Measurements from ENCODE around the gene NHSL2. TPM values are rescaled to one million over a fixed set of nuclear protein-coding genes. Genes with fewer than 3 reads are reported as not detected.

NHSL2 gene
- total RNA-seq, 1 experiment from 2014 or later, result not detected

GRCh38 chrX:72117636-72118210, 207.1 kb downstream of the NHSL2 start:
- Histone ChIP-seq H3K9me2 (ENCODE audit: insufficient read depth) (no peaks in the 10 kb centered on the region), H4K20me1 (ENCODE audit: insufficient read depth) (no peaks in the 10 kb centered on the region), H3K4me2 (no peak overlapping the region), H3K27ac (no peak overlapping the region), H3K27me3 (ENCODE audit: insufficient read depth, low read depth) (peaks cover 18% of the 10 kb centered on the region), H3K4me1 (replicated peaks; ENCODE audit: insufficient read depth) (no peaks in the 10 kb centered on the region), H3K9me3 (ENCODE audit: insufficient read depth, low read depth) (no peaks in the 10 kb centered on the region), H3F3A (ENCODE audit: insufficient read depth, low read depth) (no peaks in the 10 kb centered on the region), H2AFZ (no peak overlapping the region), H3K79me2 (ENCODE audit: low read depth) (no peaks in the 10 kb centered on the region), H3K36me3 (ENCODE audit: low read depth) (no peaks in the 10 kb centered on the region), H3K4me3 (no peak overlapping the region)
- no TSS peak for BruUV-seq (replicated peaks)
- POLR2A ChIA-PET (ENCODE audit: unreplicated experiment), result no interaction called here
- intact Hi-C loops (cut with micrococcal nuclease; ENCODE audit: unreplicated experiment), result no loop called here
- CTCF ChIA-PET, result no interaction called here
- DNase-seq, result no peak
- no peak for TF ChIP-seq EZH2 (IDR thresholded peaks at IDR 0.05; ENCODE audit: low read depth)
- TF ChIP-seq, protein P1, sequence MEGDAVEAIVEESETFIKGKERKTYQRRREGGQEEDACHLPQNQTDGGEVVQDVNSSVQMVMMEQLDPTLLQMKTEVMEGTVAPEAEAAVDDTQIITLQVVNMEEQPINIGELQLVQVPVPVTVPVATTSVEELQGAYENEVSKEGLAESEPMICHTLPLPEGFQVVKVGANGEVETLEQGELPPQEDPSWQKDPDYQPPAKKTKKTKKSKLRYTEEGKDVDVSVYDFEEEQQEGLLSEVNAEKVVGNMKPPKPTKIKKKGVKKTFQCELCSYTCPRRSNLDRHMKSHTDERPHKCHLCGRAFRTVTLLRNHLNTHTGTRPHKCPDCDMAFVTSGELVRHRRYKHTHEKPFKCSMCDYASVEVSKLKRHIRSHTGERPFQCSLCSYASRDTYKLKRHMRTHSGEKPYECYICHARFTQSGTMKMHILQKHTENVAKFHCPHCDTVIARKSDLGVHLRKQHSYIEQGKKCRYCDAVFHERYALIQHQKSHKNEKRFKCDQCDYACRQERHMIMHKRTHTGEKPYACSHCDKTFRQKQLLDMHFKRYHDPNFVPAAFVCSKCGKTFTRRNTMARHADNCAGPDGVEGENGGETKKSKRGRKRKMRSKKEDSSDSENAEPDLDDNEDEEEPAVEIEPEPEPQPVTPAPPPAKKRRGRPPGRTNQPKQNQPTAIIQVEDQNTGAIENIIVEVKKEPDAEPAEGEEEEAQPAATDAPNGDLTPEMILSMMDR (conservative IDR thresholded peaks at IDR 0.05), result no peak

GRCh38 chrX:72120837-72121236, 210.2 kb downstream of the NHSL2 start:
- peaks cover 7% of the 10 kb centered on the region; the same call in 1 of the 2 replicates for H3K27me3 ChIP-seq (ENCODE audit: insufficient read depth, low read depth)
- intact Hi-C loops (cut with micrococcal nuclease; ENCODE audit: unreplicated experiment), result no loop called here
- DNase-seq, result no peak
- no peaks in the 10 kb centered on the region for H3K4me1 ChIP-seq (replicated peaks; ENCODE audit: insufficient read depth)
- CTCF ChIA-PET, result no interaction called here
- H3K9me3 ChIP-seq (ENCODE audit: insufficient read depth, low read depth), result no peaks in the 10 kb centered on the region
- no peak overlapping the region for H3K4me3 ChIP-seq
- H3K79me2 ChIP-seq (ENCODE audit: low read depth), result no peaks in the 10 kb centered on the region
- no peaks in the 10 kb centered on the region for H3K36me3 ChIP-seq (ENCODE audit: low read depth)
- H4K20me1 ChIP-seq (ENCODE audit: insufficient read depth), result no peaks in the 10 kb centered on the region
- H3K4me2 ChIP-seq, result no peak overlapping the region
- no peak overlapping the region for H3K27ac ChIP-seq
- no peaks in the 10 kb centered on the region for H3K9me2 ChIP-seq (ENCODE audit: insufficient read depth)
- POLR2A ChIA-PET (ENCODE audit: unreplicated experiment), result no interaction called here
- no TSS peak for BruUV-seq (replicated peaks)
- H2AFZ ChIP-seq, result no peak overlapping the region
- TF ChIP-seq, protein P1 (conservative IDR thresholded peaks at IDR 0.05), result no peak
- TF ChIP-seq EZH2 (IDR thresholded peaks at IDR 0.05; ENCODE audit: low read depth), result no peak
- H3F3A ChIP-seq (ENCODE audit: insufficient read depth, low read depth), result no peaks in the 10 kb centered on the region

DNA sequence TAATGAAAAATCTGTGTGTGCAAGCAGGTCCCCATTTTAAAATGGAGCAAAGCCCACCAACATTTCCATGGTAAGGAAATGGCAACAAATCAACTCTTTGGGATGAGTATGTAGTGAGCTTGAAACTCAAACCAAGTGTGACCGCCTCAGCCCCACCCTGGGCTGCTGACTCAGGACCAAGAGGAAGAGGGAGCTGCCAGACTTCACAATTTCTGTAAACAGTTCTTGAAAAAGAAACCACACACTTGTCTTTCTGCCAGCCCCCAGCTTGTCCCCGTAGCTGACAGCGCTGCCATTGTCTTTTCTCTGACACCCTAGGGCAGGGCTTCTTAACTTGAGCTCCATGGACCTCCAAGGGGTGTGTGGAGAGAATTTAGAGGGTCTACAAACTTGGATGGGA, 210.7 kb downstream of the NHSL2 start:
- DNase-seq, result no peak
- no peaks in the 10 kb centered on the region for H3K9me2 ChIP-seq (ENCODE audit: insufficient read depth)
- TF ChIP-seq EZH2 (IDR thresholded peaks at IDR 0.05; ENCODE audit: low read depth), result no peak
- TF ChIP-seq, protein P1 (conservative IDR thresholded peaks at IDR 0.05), result no peak
- no peak overlapping the region for H2AFZ ChIP-seq
- no peaks in the 10 kb centered on the region for H3K4me1 ChIP-seq (replicated peaks; ENCODE audit: insufficient read depth)
- no peaks in the 10 kb centered on the region for H4K20me1 ChIP-seq (ENCODE audit: insufficient read depth)
- H3F3A ChIP-seq (ENCODE audit: insufficient read depth, low read depth), result no peaks in the 10 kb centered on the region
- no peaks in the 10 kb centered on the region for H3K36me3 ChIP-seq (ENCODE audit: low read depth)
- H3K27ac ChIP-seq, result no peak overlapping the region
- H3K9me3 ChIP-seq (ENCODE audit: insufficient read depth, low read depth), result no peaks in the 10 kb centered on the region
- peaks cover 1% of the 10 kb centered on the region; the same call in 1 of the 2 replicates for H3K27me3 ChIP-seq (ENCODE audit: insufficient read depth, low read depth)
- no peak overlapping the region for H3K4me3 ChIP-seq
- ChIA-PET CTCF (no interaction called here), POLR2A (ENCODE audit: unreplicated experiment) (no interaction called here)
- no peak overlapping the region for H3K4me2 ChIP-seq
- no TSS peak for BruUV-seq (replicated peaks)
- H3K79me2 ChIP-seq (ENCODE audit: low read depth), result no peaks in the 10 kb centered on the region
- intact Hi-C loops (cut with micrococcal nuclease; ENCODE audit: unreplicated experiment), result no loop called here

Data from PC-9 (cell line).